Dermis blood vessel endothelial cell (primary cell): ENCODE data around the gene HCAR1. TPM values are rescaled to one million over a fixed set of nuclear protein-coding genes. Genes with fewer than 3 reads are reported as not detected.
"Not testable (repeated sequence)": the region's sequence is repeated elsewhere in the genome, so short reads cannot be mapped to it uniquely, and the experiment has no call there.

Experiments used
- DNase-seq: peaks from one replicate; pipeline ENCODE4 v3.0.0; 2010
- total RNA-seq: library from RNA; depleted of rRNA; stranded (reverse); fragments of >200 nt; gene quantifications from 2 replicates; pipeline ENCODE4 v1.2.3, GENCODE V29; 2014

Gene HCAR1
- total RNA-seq, 1 donor from 2014 or later = not detected

GRCh38 chr12:122716658-122717057, 14.0 kb downstream of the HCAR1 start, which contains the start of gene HCAR3:
Gene HCAR3, minus strand, starts transcription at chr12:122716811. Its CDS starts 74 bp downstream, at chr12:122716737.
- DNase-seq = not testable (repeated sequence)

DNA sequence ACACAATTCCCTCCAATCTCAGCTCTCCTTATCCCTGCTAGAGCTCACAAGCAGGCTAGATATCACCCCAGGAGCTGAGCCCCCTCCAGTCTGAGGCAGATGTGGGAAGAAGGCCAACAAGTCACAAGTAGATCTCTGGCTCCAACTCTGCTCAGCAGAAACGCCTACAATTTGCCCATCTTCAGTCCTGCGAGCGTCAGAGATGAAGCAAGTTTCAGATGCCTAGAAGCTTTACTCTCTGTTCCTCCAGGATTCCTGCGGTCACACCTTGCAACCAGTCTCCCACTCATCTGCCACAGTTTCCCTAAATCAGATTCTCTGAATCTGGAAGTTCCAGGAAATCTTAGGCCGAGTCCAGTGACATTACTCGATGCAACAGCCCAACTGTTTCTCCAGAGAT, 15.4 kb downstream of the HCAR1 start:
- DNase-seq = not testable (repeated sequence)

DNA sequence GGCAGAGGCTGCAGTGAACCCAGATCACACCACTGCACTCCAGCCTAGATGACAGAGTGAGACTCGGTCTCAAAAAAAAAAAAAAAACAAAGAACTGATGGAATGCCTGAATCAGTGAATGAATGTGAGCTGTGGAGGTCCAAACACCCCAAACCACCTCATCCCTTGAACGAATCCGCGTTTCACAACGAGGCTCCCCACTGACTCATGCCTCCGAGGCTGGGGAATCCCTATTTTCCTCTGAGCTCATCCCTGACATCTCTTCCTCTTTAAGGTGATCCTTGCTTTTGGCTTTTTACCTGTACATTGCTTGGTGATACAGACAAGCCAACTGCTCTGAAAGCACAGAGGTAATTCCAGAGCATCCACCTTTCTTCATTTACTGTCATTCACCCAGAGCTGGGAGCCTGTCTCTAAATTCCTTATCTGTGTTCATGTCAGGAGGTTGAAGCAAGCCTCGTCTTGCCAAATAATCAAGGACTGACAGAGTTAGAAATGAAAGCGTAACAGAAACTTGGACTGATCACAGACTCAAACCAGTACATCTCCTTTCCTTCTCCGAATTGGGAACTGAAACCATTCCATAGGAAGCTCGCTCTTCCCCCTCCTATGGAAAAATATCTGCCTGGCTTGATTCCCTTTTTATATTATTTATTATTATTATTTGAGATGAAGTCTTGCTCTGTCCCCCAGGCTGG, 17.0 kb downstream of the HCAR1 start:
- DNase-seq = not testable (repeated sequence)

DNA sequence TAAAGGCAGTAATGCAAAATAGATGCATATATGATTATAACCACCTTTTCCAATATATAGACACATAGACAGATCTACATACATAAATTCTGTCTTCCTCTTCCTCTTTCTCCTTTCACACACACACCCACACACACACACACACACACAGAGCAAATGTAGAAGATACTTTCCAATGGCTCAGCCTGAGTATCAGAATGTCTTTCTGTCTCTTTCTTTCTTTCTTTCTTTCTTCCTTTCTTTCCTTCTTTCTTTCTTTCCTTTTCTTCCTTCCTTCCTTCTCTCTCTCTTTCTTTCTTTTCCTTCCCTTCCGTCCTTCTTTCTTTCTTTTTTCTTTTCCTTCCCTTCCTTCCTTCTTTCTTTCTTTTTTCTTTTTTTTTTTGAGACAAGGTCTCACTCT, 19.4 kb downstream of the HCAR1 start:
- DNase-seq = not testable (repeated sequence)

DNA sequence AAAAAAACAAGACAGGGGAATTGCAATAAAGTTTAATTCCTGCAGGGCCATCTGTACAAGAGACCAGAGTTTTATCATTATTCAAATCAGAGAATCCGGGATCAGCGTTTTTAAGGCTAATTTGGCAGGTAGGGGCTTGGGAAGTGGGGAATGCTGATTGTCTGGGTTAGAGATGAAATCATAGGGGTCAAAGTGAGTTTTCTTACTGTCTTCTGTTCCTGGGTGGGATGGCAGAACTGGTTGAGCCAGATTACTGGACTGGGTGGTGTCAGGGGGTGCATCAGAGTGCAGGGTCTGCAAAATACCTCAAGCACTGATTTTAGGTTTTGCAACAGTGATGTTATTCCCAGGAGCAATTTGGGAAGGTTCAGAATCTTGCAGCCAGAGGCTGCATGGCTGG, 20.3 kb downstream of the HCAR1 start:
- not testable (repeated sequence) for DNase-seq

- DNase-seq = not testable (repeated sequence)
Measured at GRCh38 chr12:122709287-122709686, 21.4 kb downstream of the HCAR1 start.

- not testable (repeated sequence) for DNase-seq
Measured at GRCh38 chr12:122703841-122704240, 26.8 kb downstream of the HCAR1 start.

- not testable (repeated sequence) for DNase-seq
Measured at GRCh38 chr12:122702890-122703611, 27.6 kb downstream of the HCAR1 start, which contains the start of gene HCAR2. Gene HCAR2, minus strand, starts transcription at chr12:122703357. Its CDS starts 74 bp downstream, at chr12:122703283.

DNA sequence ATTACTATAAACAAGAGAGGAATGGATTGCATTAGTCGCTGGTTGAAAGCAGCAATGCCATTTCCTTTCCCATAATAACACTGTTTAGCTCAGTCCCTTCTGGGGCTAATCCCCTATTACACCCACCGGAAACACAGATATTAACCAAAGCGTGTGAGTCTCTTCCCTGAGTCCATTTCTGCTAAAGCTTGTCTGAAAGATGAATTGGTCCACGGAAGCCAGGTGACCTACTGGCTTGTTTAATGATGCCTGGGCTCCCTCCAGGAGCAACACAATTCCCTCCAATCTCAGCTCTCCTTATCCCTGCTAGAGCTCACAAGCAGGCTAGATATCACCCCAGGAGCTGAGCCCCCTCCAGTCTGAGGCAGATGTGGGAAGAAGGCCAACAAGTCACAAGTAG, 29.2 kb downstream of the HCAR1 start:
- not testable (repeated sequence) for DNase-seq

GRCh38 chr12:122700038-122700710, 30.5 kb downstream of the HCAR1 start:
- not testable (repeated sequence) for DNase-seq

GRCh38 chr12:122696922-122697321, 33.7 kb downstream of the HCAR1 start:
- DNase-seq = not testable (repeated sequence)

DNA sequence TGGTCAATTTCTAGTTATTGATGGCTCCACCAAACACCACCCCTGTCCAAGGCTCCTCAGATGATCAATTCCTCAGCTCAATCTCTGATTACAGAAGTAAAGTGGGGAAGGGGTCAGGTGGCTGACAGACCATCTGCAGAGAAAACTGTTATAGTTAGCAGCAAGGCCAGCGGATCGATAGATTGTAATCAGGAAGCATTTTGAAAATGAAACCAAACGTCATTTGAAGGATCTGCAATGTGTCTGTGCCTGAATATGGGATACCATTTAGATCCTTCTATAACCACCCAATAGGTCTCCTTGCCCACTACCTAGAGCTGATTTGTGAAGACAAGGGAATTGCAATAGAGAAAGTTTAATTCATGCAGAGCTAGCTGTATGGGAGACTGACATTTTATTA, 39.1 kb downstream of the HCAR1 start:
- DNase-seq = no peak

DNA sequence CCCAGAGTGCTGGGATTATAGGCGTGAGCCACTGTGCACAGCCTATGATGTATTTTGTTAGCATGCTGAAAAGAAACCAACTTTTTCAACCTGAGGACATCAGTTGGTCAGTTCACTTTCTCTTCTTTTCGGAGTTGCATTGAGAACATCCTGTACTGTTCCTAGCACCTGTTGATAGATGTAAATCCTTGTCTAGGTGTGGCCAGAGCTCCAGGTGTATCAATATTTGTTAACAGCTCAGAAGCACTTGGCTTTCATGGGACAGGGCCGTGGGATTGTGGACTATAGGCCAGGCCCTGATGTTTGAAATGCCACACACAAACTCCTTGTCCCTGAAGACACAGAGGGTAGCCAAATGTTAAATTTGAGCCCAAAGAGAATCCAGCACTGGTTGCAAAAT, 42.4 kb downstream of the HCAR1 start:
- DNase-seq = no peak

DNA sequence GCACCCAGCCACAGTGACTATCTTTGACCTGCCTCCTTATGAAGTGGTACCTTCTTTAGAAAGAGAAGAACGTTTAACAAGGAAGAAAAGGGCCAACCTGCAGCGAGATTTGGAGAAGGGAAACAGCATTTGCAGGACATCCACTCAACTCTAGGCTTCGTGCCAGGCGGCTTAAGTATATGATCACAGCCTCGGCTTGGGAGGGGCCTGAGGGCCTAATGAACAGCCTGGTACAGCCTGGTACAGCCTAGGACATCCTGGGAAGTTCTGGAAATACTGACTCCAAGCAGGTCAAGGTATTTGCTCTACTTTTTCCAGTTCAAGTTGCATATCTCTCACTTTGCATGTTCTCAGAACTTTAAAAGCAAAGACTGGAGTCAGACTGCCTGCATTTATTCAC, 43.6 kb downstream of the HCAR1 start:
- DNase-seq = peak; percentile 13

DNA sequence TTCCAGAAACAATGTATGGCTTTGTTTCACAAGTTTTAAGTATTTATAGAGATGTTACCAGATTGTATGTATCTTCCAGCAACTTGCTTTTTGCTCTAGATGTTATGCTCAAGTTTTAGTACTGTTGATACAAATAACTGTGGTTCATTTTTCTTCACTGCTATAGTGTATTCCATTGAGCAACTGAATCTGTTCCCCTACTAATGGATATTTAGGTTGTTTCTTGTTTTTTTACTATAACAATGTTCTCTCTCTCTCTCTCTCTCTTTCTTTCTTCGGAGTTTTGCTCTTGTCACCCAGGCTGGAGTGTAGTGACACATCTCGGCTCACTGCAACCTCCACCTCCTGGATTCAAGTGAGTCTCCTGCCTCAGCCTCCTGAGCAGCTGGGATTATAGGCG, 44.1 kb downstream of the HCAR1 start:
- DNase-seq = no peak

DNA sequence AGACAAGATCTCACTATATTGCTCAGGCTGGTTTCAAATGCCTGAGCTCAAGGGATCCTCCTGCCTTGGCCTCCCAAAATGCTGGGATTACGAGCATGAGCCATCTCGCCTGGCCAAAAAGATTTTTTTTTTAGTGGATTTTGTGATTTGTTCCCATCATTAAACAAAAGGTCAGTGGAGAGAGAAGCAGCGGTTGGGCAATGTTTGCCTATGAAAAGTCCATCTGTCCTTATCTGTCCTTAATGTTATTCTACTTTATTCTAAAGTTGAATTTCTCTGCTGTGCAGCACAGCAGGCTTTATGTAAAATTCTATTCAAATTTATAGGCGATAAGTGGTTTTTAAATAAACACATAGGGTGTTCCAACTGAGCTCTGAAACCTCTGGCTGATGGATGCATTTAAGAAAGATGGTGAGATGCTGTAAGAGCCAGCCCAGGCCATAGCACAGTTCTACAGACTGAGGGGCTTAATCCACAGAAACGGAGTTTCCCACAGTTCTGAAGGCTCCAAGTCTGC, 46.3 kb downstream of the HCAR1 start:
- no peak for DNase-seq

GRCh38 chr12:122681814-122682213, 48.8 kb downstream of the HCAR1 start:
- no peak for DNase-seq

- not testable (repeated sequence) for DNase-seq
Measured at GRCh38 chr12:122680989-122681388, 49.7 kb downstream of the HCAR1 start.

- DNase-seq = not testable (repeated sequence)
Measured at GRCh38 chr12:122676781-122677180, 53.9 kb downstream of the HCAR1 start.
